ENCODE results near the gene CYS1. TPM values are rescaled to one million over a fixed set of nuclear protein-coding genes. Genes with fewer than 3 reads are reported as not detected.
A peak's percentile ranks its signal among the peaks of the same experiment; 100 is the strongest.

The CYS1 gene
- total and polyA plus RNA-seq, 2 of the 13 experiments (the other 11 are each of a cell fraction or from before 2014, with no cell fraction given): 0.04 TPM; not detected in 1

- WGBS (ENCODE audit: low lambda C conversion rate): 15% methylated on average over 20 of the region's 20 CpGs
- peak; percentile 99 for FAIRE-seq
- TF ChIP-seq ZNF564 (CRISPR knock-in tag; IDR thresholded peaks at IDR 0.05) (peak; percentile 92; the same call in 1 of the 2 replicates), MAX (IDR thresholded peaks at IDR 0.05) (peak; percentile 12; the same call in 1 of the 2 replicates), SMAD3 (CRISPR knock-in tag; IDR thresholded peaks at IDR 0.05) (peak; percentile 33; the same call in 1 of the 2 replicates), SMARCE1 (IDR thresholded peaks at IDR 0.05; ENCODE audit: borderline replicate concordance) (no peak), ZFAT (CRISPR knock-in tag; conservative IDR thresholded peaks at IDR 0.05) (no peak), ZNF674 (CRISPR knock-in tag; IDR thresholded peaks at IDR 0.05; ENCODE audit: low read depth) (no peak), ZNF24 (IDR thresholded peaks at IDR 0.05) (no peak), NONO (IDR thresholded peaks at IDR 0.05) (no peak), NONO (CRISPR knock-in tag; conservative IDR thresholded peaks at IDR 0.05) (peak; percentile 82; the same call in 1 of the 2 replicates), ZNF276 (CRISPR knock-in tag; IDR thresholded peaks at IDR 0.05; ENCODE audit: low read depth) (no peak), ZNF281 (CRISPR knock-in tag; IDR thresholded peaks at IDR 0.05; ENCODE audit: borderline replicate concordance) (no peak), TEAD3 (CRISPR knock-in tag; optimal IDR thresholded peaks at IDR 0.05; ENCODE audit: borderline replicate concordance) (peak; percentile 44), PCBP1 (IDR thresholded peaks at IDR 0.05; ENCODE audit: borderline replicate concordance, low read depth, low read length) (no peak), BCLAF1 (IDR thresholded peaks at IDR 0.05) (no peak), GATAD2A (CRISPR knock-in tag; IDR thresholded peaks at IDR 0.05) (peak; percentile 41; the same call in 1 of the 2 replicates), SAP130 (CRISPR knock-in tag; IDR thresholded peaks at IDR 0.05; ENCODE audit: low read depth) (peak; percentile 56; the same call in 1 of the 2 replicates)
Observed at GRCh38 chr2:10072656-10073480, 7.3 kb downstream of the CYS1 start.

More at GRCh38 chr2:10072656-10073480, 7.3 kb downstream of the CYS1 start:
- in situ Hi-C loops (cut with HindIII; ENCODE audit: extremely low pct_ligation_motif_present, low pct_unique_long_range_greater_than_20kb): loop anchor here (5.0 kb wide), 1 partner anchor 364 kb away; no protein-coding TSS in a partner anchor
- H3K27ac ChIP-seq (ENCODE audit: extremely low read length, insufficient read depth, low read length): no peak overlapping the region
- H3K4me3 ChIP-seq (replicated peaks in 1 of 3; ENCODE audit: insufficient read depth in 1 of 3, low read depth in 2 of 3, low read length in 3 of 3): no peak overlapping the region; a peak in 1 of 6 replicates
- H3K79me2 ChIP-seq (ENCODE audit: insufficient read depth, low read length): no peaks in the 10 kb centered on the region
- intact Hi-C loops (cut with micrococcal nuclease; ENCODE audit: unreplicated experiment): loop anchor here (1.0 kb wide), 3 partner anchors 24 to 51 kb away; no protein-coding TSS in a partner anchor
- no TSS peak for BruUV-seq (replicated peaks)
- H3K4me1 ChIP-seq (ENCODE audit: insufficient read depth, low read length): peaks cover 12% of the 10 kb centered on the region
- H4K20me1 ChIP-seq (ENCODE audit: insufficient read depth, low read length): no peaks in the 10 kb centered on the region
- peak overlapping the region; percentile 9; the same call in 1 of the 2 replicates for H3K4me2 ChIP-seq (ENCODE audit: low read depth, low read length)
- H3K27me3 ChIP-seq (ENCODE audit: control insufficient read depth in 1 of 2, insufficient read depth in 2 of 2, low read length in 2 of 2): peaks cover 8 to 57% of the 10 kb centered on the region in 2 experiments; a peak in 4 of 5 replicates
- DNase-seq (ENCODE audit: low spot score): peak; percentile 86
- peak; percentile 95 for ATAC-seq
- H3K36me3 ChIP-seq (replicated peaks in 1 of 2; ENCODE audit: control insufficient read depth in 1 of 2, insufficient read depth in 2 of 2, low read length in 2 of 2): no peaks in the 10 kb centered on the region
- ChIA-PET CTCF (ENCODE audit: low intra/inter-chr PET ratio, low total read pairs) (interaction anchor here (2.0 to 2.3 kb wide), 2 partner anchors 24 to 362 kb away, joined by 32 read pairs; no protein-coding TSS in a partner anchor), POLR2A (interaction anchor here (1.0 to 2.1 kb wide), 5 partner anchors 13 to 377 kb away, joined by 3 to 15 read pairs (median 4); partner anchors contain the start of gene ODC1)
- H3K9ac ChIP-seq (ENCODE audit: insufficient read depth, low read depth, low read length): no peak overlapping the region
- no peak overlapping the region for H2AFZ ChIP-seq (ENCODE audit: low read length)
- no peaks in the 10 kb centered on the region for H3K9me3 ChIP-seq (ENCODE audit: low read length)

Measured in HepG2 (cell line).